ENCODE results near the gene DCUN1D3.

DCUN1D3 gene

GRCh38 chr16:20849589-20850390, 50.4 kb downstream of the DCUN1D3 start:
- Mint-ChIP-seq H3K4me1 (peaks cover 5% of the 10 kb centered on the region), H3K9me3 (no peaks in the 10 kb centered on the region), H3K27me3 (no peaks in the 10 kb centered on the region), H3K36me3 (peaks cover under 1% of the 10 kb centered on the region), H3K4me3 (no peak overlapping the region), H3K27ac (no peak overlapping the region)
- ATAC-seq: no peak

GRCh38 chr16:20847550-20847949, 52.6 kb downstream of the DCUN1D3 start:
- no peaks in the 10 kb centered on the region for H3K27me3 Mint-ChIP-seq
- H3K27ac Mint-ChIP-seq: no peak overlapping the region
- no peak overlapping the region for H3K4me3 Mint-ChIP-seq
- H3K4me1 Mint-ChIP-seq: peaks cover 5% of the 10 kb centered on the region
- no peaks in the 10 kb centered on the region for H3K36me3 Mint-ChIP-seq
- no peak for ATAC-seq
- H3K9me3 Mint-ChIP-seq: no peaks in the 10 kb centered on the region

- H3K9me3 Mint-ChIP-seq: no peaks in the 10 kb centered on the region
- no peaks in the 10 kb centered on the region for H3K36me3 Mint-ChIP-seq
- peaks cover 5% of the 10 kb centered on the region for H3K4me1 Mint-ChIP-seq
- no peak for ATAC-seq
- no peak overlapping the region for H3K27ac Mint-ChIP-seq
- no peak overlapping the region for H3K4me3 Mint-ChIP-seq
- H3K27me3 Mint-ChIP-seq: no peaks in the 10 kb centered on the region
Measured at GRCh38 chr16:20846551-20846950, 53.6 kb downstream of the DCUN1D3 start.

- no peaks in the 10 kb centered on the region for H3K36me3 Mint-ChIP-seq
- no peak for ATAC-seq
- H3K27ac Mint-ChIP-seq: no peak overlapping the region
- H3K27me3 Mint-ChIP-seq: no peaks in the 10 kb centered on the region
- no peak overlapping the region for H3K4me3 Mint-ChIP-seq
- peaks cover 5% of the 10 kb centered on the region for H3K4me1 Mint-ChIP-seq
- H3K9me3 Mint-ChIP-seq: no peaks in the 10 kb centered on the region
Measured at GRCh38 chr16:20846030-20846429, 54.1 kb downstream of the DCUN1D3 start.

GRCh38 chr16:20844588-20844987, 55.6 kb downstream of the DCUN1D3 start:
- H3K9me3 Mint-ChIP-seq: no peaks in the 10 kb centered on the region
- no peak for ATAC-seq
- no peak overlapping the region for H3K4me3 Mint-ChIP-seq
- no peaks in the 10 kb centered on the region for H3K36me3 Mint-ChIP-seq
- H3K27me3 Mint-ChIP-seq: no peaks in the 10 kb centered on the region
- no peaks in the 10 kb centered on the region for H3K4me1 Mint-ChIP-seq
- no peak overlapping the region for H3K27ac Mint-ChIP-seq

- no peaks in the 10 kb centered on the region for H3K9me3 Mint-ChIP-seq
- H3K4me1 Mint-ChIP-seq: peaks cover 4% of the 10 kb centered on the region
- ATAC-seq: no peak
- no peak overlapping the region for H3K4me3 Mint-ChIP-seq
- H3K27me3 Mint-ChIP-seq: no peaks in the 10 kb centered on the region
- no peak overlapping the region for H3K27ac Mint-ChIP-seq
- H3K36me3 Mint-ChIP-seq: no peaks in the 10 kb centered on the region
Measured at GRCh38 chr16:20844054-20844453, 56.1 kb downstream of the DCUN1D3 start.

GRCh38 chr16:20839504-20839903, 60.7 kb downstream of the DCUN1D3 start:
- ATAC-seq: no peak
- Mint-ChIP-seq H3K27me3 (no peaks in the 10 kb centered on the region), H3K9me3 (peaks cover 13% of the 10 kb centered on the region), H3K4me1 (peaks cover 19% of the 10 kb centered on the region), H3K27ac (no peak overlapping the region), H3K36me3 (peaks cover 21% of the 10 kb centered on the region), H3K4me3 (no peak overlapping the region)

GRCh38 chr16:20838240-20838639, 61.9 kb downstream of the DCUN1D3 start:
- Mint-ChIP-seq H3K4me3 (no peak overlapping the region), H3K9me3 (peaks cover 15% of the 10 kb centered on the region), H3K36me3 (peaks cover 25% of the 10 kb centered on the region), H3K27ac (peak overlapping the region; percentile 26), H3K4me1 (peaks cover 19% of the 10 kb centered on the region), H3K27me3 (no peaks in the 10 kb centered on the region)
- ATAC-seq: peak; percentile 41

GRCh38 chr16:20833086-20833485, 67.1 kb downstream of the DCUN1D3 start:
- Mint-ChIP-seq H3K27me3 (no peaks in the 10 kb centered on the region), H3K27ac (no peak overlapping the region), H3K4me3 (no peak overlapping the region), H3K4me1 (peaks cover 5% of the 10 kb centered on the region), H3K36me3 (peaks cover 25% of the 10 kb centered on the region), H3K9me3 (peaks cover 15% of the 10 kb centered on the region)
- ATAC-seq: no peak

GRCh38 chr16:20830372-20830771, 69.8 kb downstream of the DCUN1D3 start:
- no peak for ATAC-seq
- H3K27me3 Mint-ChIP-seq: no peaks in the 10 kb centered on the region
- H3K4me1 Mint-ChIP-seq: no peaks in the 10 kb centered on the region

GRCh38 chr16:20829536-20829935, 70.6 kb downstream of the DCUN1D3 start:
- Mint-ChIP-seq H3K4me1 (no peaks in the 10 kb centered on the region), H3K27ac (no peak overlapping the region), H3K27me3 (no peaks in the 10 kb centered on the region), H3K9me3 (peaks cover 2% of the 10 kb centered on the region), H3K36me3 (peaks cover 4% of the 10 kb centered on the region), H3K4me3 (no peak overlapping the region)
- no peak for ATAC-seq

More at GRCh38 chr16:20830372-20830771, 69.8 kb downstream of the DCUN1D3 start:
- H3K36me3 Mint-ChIP-seq: peaks cover 12% of the 10 kb centered on the region
- no peak overlapping the region for H3K27ac Mint-ChIP-seq
- no peak overlapping the region for H3K4me3 Mint-ChIP-seq
- peaks cover 6% of the 10 kb centered on the region for H3K9me3 Mint-ChIP-seq

- Mint-ChIP-seq H3K27me3 (no peaks in the 10 kb centered on the region), H3K4me3 (no peak overlapping the region), H3K27ac (no peak overlapping the region), H3K36me3 (no peaks in the 10 kb centered on the region), H3K4me1 (no peaks in the 10 kb centered on the region), H3K9me3 (no peaks in the 10 kb centered on the region)
- no peak for ATAC-seq
Measured at GRCh38 chr16:20826039-20826566, 74.1 kb downstream of the DCUN1D3 start.

- Mint-ChIP-seq H3K9me3 (no peaks in the 10 kb centered on the region), H3K27ac (no peak overlapping the region), H3K4me1 (no peaks in the 10 kb centered on the region), H3K36me3 (no peaks in the 10 kb centered on the region), H3K27me3 (no peaks in the 10 kb centered on the region), H3K4me3 (no peak overlapping the region)
- ATAC-seq: no peak
Measured at GRCh38 chr16:20822521-20823325, 77.4 kb downstream of the DCUN1D3 start.

- Mint-ChIP-seq H3K36me3 (no peaks in the 10 kb centered on the region), H3K4me3 (no peak overlapping the region), H3K9me3 (no peaks in the 10 kb centered on the region), H3K27me3 (no peaks in the 10 kb centered on the region), H3K27ac (no peak overlapping the region), H3K4me1 (no peaks in the 10 kb centered on the region)
- ATAC-seq: no peak
Measured at GRCh38 chr16:20821682-20822081, 78.5 kb downstream of the DCUN1D3 start.

- Mint-ChIP-seq H3K9me3 (no peaks in the 10 kb centered on the region), H3K27ac (no peak overlapping the region), H3K36me3 (no peaks in the 10 kb centered on the region), H3K4me1 (no peaks in the 10 kb centered on the region), H3K27me3 (no peaks in the 10 kb centered on the region), H3K4me3 (no peak overlapping the region)
- ATAC-seq: no peak
Measured at GRCh38 chr16:20818929-20819585, 81.1 kb downstream of the DCUN1D3 start.
